IPS-18c (cell line): Measurements from ENCODE around the gene GALNS.

Experiments used
- H3K4me3 ChIP-seq: 2 replicates; pipeline ENCODE4 v1.7.0; 2013; ENCODE audit warnings: low read depth, mild to moderate bottlenecking, low read length, moderate library complexity; ENCODE audit not compliant: insufficient read depth
- H3K9me3 ChIP-seq: one replicate; pipeline ENCODE4 v1.6.1; 2013; ENCODE audit warnings: mild to moderate bottlenecking, low read length, moderate library complexity; ENCODE audit not compliant: control insufficient read depth, insufficient read depth

GALNS gene

DNA sequence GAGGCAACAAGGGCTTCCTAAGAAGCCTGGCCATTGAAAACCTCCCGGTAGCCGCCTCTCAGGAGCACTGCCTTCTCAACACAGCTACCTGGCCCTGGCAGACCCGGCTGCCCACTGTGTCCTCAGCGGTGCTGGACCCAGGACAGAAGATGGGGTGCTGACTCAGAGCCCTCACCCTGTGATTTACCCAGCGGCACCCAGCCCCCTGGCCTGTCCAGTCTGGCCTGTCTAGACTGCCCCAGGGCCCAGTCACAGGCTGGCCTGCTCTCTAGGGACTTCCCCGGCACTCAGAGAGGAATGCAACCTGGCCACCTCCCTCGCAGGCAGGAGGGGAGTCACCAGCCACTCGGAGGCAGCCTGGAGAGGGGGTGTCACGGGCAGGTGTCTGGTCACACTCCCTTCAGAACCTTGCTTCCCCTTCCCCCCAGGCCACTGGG is 91.8 kb downstream of the GALNS start:
- Histone ChIP-seq H3K9me3 (peaks cover 2% of the 10 kb centered on the region), H3K4me3 (no peak overlapping the region)

DNA sequence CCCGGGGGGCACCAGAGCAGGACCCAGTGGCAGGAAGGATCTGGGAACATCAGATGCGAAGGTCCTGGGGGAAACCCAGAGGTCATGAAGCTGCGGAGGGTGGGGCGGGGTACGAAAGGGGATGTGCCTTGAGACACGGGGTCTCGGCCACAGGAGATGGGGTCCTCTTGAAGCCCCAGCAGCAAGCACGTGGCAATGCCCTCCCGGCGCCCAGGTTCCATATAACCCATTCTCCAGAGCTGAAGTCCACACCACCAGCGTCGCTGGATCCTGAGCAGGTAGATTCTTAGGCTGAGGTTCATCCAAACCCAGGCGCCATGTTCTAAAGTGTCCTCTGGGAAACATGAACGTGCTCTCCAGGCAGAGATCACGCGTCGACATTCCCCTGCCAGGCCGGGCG is 92.7 kb downstream of the GALNS start:
- Histone ChIP-seq H3K4me3 (no peak overlapping the region), H3K9me3 (no peaks in the 10 kb centered on the region)
